Breast epithelium (tissue), 3 donors: Measurements from ENCODE around the gene ATP8B4.

Experiments used
- POLR2A ChIP-seq: fragments of 450-650 bp; IDR thresholded peaks from one replicate; pipeline ENCODE4 v1.6.1; 2016; ENCODE audit warnings: antibody characterized with exemption, mild to moderate bottlenecking, moderate library complexity
- POLR2AphosphoS5 ChIP-seq, 3 donors: sonication (generic); formaldehyde crosslinking; IDR thresholded peaks; one replicate each; pipeline ENCODE4 v1.6.1; 2017; ENCODE audit warnings: antibody characterized with exemption in 3 of 3
- TF ChIP-seq, protein P1 (sequence below), 3 donors: fragments of 450-650 bp; IDR thresholded peaks; one replicate each; pipeline ENCODE4 v1.5.1; 2016 to 2017; ENCODE audit warnings: antibody characterized with exemption in 3 of 3, mild to moderate bottlenecking in 3 of 3, moderate library complexity in 3 of 3

DNA sequence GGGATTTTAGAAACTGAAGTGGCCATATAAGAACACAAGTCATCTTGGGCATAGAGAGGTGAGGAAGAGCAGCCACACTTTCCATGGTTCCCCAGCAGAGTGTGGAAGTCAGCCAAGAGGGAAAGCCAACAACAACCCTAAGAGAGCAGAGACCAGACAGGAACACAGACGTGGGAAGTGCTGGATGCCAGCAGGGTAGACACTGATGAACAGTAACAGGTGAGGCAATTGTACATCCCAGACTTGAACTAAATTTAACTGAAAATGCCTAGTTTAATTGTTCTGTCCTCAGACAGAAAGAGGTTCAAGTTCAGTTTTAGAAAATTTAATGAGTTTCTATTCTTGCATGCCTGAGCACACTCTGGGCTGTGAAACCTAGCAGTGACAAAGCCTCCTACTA lies 212.1 kb downstream of the ATP8B4 start:
- TF ChIP-seq, protein P1, sequence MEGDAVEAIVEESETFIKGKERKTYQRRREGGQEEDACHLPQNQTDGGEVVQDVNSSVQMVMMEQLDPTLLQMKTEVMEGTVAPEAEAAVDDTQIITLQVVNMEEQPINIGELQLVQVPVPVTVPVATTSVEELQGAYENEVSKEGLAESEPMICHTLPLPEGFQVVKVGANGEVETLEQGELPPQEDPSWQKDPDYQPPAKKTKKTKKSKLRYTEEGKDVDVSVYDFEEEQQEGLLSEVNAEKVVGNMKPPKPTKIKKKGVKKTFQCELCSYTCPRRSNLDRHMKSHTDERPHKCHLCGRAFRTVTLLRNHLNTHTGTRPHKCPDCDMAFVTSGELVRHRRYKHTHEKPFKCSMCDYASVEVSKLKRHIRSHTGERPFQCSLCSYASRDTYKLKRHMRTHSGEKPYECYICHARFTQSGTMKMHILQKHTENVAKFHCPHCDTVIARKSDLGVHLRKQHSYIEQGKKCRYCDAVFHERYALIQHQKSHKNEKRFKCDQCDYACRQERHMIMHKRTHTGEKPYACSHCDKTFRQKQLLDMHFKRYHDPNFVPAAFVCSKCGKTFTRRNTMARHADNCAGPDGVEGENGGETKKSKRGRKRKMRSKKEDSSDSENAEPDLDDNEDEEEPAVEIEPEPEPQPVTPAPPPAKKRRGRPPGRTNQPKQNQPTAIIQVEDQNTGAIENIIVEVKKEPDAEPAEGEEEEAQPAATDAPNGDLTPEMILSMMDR (IDR thresholded peaks at IDR 0.05) = no peak
- TF ChIP-seq POLR2AphosphoS5 (IDR thresholded peaks at IDR 0.05) (no peak), POLR2A (no peak)
